ENCODE measurements around the gene KRI1. TPM values are rescaled to one million over a fixed set of nuclear protein-coding genes. Genes with fewer than 3 reads are reported as not detected.
A peak's percentile ranks its signal among the peaks of the same experiment; 100 is the strongest.

KRI1 gene
- 10.4 TPM for total RNA-seq

DNA sequence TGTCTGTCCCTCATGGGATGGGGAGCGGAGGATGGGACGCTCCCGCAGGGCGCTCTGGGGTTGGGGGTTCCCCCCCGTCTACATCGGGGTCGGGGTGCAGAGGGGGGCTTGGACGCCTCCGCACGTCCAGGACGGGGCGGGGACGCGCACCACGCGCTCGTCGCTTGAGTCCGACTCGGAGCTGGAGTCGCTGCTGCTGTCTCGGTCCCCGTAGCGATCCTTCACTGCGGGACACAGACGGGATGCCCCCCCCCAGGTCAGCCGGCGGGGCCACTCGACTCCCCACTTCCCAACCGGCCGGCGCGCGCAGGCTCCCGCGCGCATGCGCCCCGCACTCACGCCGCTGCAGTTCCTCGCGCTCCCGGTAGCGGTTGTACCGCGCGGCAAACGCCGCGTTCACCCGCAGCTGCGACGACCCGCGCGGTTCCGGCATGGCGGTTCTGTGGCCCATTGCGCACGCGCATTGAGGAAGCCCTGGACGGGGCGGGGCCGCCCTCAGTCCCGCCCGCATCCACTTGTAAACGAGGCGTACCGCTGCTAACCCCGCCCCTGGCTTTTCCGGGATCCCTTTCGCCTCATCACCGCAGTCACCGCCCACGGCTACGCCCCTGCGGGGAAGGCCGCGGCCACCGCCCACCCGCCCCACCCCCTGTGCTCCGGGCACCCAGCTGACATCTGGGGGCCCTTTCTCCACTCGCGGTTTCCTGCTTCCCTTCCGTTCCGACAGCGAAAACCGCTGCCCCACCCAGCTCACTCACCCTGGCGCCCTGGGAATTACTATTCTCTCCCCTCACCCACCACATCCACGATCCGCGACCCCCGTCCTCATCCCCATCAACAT is at the start of gene KRI1:
TSS of gene KRI1 (minus strand) at position 444 of the 841 bp plus-strand sequence. CDS start at position 433, 11 bp downstream.
- ATAC-seq (peak; percentile 81), DNase-seq (ENCODE audit: low spot score) (peak; percentile 99)

DNA sequence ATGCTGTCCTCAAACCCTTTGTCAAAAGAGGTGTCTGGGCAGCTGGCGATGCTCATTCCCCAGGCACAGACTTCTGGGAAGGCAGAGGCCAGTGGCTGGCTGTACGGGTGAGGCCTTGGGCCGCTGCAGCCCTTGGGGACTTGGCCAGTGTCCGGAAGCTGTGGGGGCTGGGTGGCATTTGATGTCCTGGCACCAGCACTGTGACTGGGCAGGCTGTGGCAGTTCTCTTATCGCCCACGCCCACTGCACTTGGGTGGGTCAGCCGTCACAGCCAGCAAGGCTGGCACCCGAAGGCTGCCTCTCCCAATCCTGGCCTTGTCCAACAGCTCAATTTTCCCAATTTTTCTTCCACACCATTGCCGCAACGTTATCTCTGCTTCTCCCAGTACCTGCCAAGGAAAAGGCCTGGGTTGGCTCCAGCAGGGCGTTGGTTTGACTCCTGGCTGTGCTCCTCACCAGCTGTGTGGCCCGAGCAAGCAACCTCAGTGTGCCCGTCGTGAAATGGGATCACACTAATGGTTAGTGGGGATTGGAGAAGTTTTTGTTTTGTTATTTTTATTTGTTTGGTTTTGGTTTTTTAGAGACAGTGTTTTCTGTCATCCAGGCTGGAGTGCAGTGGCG is 46.8 kb upstream of the KRI1 start:
- DNase-seq (ENCODE audit: low spot score) (no peak), ATAC-seq (peak; percentile 66)

DNA sequence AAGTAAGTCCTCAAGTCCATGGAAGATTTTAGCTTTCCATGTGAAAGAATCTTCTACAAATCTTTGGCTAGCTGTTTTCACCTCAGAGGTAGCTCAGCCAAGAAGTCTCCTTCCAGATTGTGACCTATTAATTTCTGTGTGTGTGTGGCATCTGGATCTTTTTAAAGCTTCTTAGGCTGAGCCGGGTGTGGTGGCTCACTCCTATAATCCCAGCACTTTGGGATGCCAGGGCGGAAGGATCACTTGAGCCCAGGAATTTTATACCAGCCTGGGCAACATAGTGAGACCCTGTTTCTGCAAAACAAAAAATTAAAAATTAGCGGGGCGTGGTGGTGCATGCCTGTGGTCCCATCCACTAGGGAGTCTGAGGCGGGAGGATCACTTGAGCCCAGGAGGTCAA is 46.1 kb upstream of the KRI1 start:
- ATAC-seq = no peak
- DNase-seq (ENCODE audit: low spot score) = no peak

DNA sequence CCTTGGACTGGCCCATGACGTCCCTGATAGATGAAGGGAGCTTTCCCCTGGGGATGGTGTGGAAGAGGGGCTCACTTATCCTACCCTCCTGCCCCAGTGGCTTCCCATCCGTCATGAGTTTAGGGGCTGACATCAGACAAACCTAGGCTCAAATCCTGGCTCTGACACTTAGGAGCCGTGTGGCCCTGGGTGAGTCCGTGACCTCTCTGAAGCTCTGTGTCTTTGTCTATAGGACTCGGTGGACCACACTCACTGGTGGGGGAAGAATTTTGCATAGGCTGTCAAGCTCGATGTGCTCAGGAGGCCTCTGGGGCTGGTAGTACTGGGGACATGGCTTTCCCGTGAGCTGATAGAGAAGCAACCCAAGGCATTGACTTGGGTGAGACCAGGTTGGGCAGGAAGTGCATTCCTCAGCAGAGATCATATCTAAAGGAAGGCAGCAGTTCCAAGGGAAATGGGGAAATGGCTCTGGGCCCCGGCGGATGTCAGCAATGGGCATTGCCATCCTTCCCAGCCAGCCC is 38.7 kb upstream of the KRI1 start:
- peak; percentile 5 for ATAC-seq
- DNase-seq (ENCODE audit: low spot score) = no peak

DNA sequence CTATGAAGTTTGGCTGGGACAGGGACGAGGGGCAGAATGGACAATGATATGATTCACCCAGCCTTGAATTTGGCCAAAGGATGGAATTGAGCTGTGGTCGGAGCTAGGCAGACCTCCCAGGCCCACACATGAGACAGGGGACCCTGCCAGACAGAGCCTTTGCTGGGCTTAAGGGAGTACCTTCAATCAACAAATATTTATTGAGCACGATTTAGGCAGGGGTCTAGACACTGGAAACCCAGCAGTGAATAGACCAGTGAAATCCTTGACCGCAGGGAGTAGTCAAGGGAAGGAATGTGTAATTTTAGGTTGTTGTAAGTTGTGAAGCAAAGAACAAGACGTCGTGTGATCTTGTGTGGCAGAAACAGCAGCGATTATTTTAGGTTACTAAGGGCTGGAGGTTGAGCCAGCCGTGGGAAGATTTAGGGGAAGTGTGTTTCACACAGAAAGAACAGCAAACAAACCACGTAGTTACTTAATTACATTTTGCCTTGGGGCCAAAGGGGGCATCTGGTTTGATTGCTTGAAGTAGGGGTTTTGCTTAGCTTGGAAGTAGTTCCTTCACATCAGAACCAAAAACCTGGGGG is 38.2 kb upstream of the KRI1 start:
- ATAC-seq = no peak

DNA sequence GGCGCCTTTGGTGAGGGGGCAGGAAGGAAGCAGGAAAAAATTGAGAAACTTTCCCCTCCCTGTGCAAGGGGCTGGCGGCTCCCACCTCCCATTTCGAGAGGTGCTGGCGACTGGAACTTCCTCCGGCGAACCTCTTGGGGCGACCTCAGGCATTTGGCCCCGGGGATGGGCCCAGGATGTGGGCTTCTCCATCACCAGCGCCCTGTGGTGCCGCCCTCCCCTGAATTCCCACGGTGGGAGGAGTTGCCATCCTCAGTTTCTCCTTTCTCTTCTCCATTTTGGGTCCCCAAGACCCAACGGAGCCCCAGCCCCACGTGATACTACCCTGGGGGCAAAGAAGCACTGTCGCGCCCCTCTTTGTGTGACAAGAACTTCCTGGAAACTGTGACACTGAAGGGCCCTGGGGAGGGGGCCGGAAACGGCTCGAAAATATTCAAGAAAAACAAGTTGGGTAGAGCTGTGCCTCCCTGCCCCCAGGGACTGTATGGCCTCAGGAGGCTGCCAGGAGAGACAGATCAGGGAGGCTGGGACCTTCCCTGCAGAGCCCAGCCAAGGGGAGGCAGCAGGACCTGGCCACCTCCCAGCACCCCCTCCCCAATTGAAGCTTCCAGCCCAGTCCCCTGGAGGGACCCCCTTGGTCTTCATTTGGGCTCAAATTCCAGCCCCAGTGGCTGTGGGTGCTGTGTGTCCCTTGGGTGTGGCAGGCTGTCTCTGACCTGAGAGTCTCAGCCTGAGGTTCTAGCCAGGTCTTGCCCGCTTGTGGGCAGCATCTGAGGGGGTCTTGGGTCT is 37.5 kb upstream of the KRI1 start:
- DNase-seq (ENCODE audit: low spot score) (peak; percentile 65), ATAC-seq (peak; percentile 17)

More for the DNA sequence above, 38.2 kb upstream of the KRI1 start:
- DNase-seq (ENCODE audit: low spot score) = no peak

DNA sequence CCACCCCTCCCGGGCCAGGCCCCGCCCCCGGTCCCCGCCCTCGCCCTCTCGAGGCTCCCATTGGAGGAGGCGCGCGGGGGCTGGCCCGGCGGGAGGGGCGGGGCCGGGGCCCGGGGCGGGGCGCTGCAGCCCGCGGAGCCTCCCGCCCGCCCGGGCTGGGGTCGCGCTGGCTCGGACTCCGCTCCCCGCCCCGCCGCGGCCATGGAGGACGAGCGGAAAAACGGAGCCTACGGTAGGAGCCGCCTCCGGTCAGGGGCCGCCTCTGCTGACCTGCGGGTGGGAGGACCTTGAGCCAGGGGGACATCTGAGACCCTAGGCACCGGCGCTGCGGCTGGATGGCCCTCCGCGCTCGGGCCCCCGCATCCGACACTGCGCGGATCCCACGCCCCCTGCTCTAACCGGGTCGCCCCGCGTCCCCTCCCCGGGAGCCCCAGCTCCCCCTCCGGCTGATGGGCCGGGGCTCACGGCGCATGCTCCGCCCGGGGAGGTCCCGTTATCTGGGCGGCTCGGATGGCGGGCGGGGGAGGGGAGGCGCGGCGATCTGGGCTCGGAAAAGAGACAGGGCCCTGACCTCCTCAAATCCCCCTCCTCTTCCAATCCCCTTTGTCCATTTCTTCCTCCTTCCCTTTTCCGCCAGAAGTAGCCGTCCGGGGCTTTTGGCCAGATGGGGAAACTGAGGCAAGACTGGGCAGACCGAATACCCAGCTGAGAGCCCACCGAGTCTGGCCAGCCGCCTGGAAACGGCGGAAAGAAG is 36.7 kb upstream of the KRI1 start:
- peak; percentile 98 for ATAC-seq

DNA sequence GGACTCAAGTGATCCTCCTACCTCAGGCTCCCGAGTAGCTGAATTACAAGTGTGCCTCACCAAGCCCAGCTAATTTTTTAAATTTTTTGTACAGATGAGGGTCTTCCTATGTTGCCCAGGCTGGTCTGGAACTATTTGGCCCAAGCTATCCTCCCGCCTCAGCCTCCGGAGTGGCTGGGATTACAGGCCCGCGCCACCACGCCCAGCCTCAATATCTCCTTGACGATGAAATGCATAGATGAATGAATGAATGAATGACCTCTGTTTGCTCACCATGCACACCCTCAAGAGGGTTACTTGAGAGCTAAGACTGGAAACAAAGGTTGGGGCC is 36.2 kb upstream of the KRI1 start:
- DNase-seq (ENCODE audit: low spot score) = no peak
- no peak for ATAC-seq

More for the DNA sequence above, 36.7 kb upstream of the KRI1 start:
- DNase-seq (ENCODE audit: low spot score) = peak; percentile 80

DNA sequence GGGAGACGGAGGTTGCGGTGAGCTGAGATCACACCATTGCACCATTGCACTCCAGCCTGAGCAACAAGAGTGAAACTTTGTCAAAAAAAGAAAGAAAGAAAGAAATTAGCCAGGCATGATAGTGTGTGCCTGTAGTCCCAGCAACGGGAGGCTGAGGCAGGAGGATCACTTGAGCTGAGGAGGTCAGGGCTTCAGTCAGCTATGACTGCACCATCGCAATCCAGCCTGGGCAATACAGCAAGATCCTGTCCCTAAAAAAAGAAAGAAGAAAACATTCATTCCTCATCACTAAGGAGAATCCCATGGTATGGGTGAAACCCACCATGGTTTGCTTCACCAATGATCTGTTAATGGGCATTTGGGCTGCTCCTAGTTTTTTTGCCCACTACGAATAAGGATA is 34.3 kb upstream of the KRI1 start:
- ATAC-seq (no peak), DNase-seq (ENCODE audit: low spot score) (no peak)

DNA sequence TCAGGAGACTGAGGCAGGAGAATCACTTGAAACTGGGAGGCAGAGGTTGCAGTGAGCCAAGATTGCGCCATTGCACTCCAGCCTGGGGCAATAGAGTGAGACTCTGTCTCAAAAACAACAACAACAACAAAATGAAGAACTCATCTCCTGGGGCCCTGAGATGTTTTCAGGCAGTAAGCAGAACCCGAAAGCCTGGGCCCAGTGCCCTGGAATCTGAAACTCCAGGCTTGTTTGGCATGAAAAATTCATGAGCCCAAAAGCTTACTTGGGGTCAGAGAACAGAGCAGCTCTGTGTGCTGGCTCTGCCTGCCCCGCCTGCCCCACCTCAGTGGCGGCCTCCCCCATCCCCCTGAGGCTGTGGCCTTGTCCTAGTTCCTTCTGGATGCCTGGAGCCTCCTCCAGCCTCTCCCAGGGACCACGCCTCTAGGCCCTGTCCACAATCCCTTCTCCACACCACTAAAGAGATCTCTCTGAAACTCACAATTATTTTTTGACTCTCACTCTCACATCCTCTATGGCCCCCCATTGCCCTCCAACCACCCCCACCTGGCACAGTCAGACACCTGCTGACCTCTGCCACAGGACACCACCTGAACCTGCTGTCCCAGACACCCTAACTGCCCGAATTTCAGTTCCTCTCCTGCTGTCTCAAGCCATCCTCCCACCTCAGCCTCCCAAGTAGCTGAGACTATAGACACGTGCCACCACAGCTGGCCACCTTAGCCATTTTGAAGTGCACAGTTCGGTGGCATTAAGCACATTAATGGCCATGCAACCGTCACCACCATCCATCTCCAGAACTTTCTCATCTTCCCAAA is 28.2 kb upstream of the KRI1 start:
- no peak for DNase-seq (ENCODE audit: low spot score)
- peak; percentile 56 for ATAC-seq

DNA sequence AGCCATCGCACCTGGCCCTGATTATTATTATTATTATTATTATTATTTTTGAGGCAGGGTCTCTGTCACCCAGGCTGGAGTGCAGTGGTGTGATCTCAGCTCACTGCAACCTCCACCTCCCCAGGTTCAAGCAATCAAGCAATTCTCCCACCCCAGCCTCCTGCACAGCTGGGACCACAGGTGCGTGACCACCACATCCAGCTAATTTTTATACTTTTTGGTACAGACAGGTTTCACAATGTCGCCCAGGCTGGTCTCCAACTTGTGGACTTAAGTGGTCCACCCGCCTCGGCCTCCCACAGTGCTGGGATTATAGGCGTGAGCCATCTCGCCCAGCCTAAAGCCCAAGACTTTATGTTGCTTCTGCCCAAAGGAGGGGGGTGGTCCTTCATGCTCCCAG is 27.3 kb upstream of the KRI1 start:
- DNase-seq (ENCODE audit: low spot score) (no peak), ATAC-seq (no peak)

DNA sequence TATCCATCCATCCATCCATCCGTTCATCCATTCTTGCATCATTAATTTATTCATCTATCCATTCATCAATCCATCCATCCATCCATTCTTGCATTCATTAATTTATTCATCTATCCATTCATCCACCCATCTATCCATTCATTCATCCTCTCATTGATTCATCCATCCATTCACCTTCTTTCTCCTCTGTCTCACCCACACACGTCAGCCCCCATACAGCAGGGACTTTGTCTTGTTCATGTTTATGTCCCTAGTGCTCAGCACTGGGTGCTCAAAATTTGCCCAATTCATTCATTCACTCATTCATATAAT is 22.0 kb upstream of the KRI1 start:
- DNase-seq (ENCODE audit: low spot score) = no peak
- ATAC-seq = no peak

DNA sequence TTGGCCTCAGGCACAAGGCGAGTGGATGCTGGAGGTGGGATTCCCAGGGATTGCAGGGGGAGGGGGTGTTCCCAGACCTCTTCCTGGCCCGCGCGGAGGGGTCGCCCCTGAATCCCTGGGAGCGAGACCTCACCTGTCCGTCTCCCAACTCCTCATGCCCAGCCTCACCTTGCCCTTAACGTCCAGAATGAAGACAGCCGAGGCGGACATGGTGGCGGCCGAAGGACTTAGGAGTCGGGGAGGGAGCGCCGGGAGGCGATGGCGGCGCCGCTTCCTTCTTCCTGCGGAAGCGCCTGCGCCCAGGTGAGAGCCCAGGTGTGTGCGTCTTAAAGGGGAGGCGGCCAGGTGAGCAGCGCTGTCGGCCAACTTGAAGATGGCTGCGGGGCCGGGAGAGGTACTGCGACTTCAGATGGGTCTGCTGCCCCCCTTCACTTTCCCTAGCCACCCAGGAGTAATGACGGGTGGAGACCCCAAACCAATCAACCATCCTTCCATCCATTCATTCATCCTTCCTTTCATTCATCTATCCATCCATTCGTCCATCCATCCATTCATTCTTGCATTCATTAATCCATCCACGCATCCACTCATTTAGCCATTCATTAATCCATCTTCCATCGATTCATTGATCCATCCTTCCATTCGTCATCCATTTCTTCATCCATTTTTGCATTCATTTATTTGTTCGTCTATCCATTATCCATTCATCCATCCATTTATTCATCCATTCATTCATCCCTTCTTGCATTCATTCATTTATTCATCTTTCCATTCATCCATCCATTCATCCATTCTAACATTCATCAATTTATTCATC is 21.4 kb upstream of the KRI1 start, which contains the start of gene AP1M2:
TSS of gene AP1M2 (minus strand) at position 291 of the 817 bp plus-strand sequence. CDS start at position 210, 81 bp downstream.
- ATAC-seq = no peak
- DNase-seq (ENCODE audit: low spot score) = no peak

DNA sequence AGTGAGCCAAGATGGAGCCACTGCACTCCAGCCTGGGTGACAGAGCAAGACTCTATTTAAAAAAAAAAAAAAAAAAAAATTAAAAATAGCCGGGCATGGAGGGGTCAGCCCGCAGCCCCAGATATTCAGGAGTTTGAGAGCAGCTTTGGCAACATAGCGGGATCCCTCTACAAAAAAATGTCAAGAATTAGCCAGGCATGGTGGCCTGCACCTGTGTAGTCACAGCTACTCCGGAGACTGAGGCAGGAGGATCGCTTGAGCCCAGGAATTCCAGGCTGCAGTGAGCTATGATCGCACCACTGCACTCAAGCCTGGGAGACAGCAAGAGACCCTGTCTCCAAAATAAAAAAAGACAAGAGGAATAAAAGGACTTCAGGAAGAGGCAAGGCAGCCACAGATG is 20.6 kb upstream of the KRI1 start:
- ATAC-seq (no peak), DNase-seq (ENCODE audit: low spot score) (no peak)

DNA sequence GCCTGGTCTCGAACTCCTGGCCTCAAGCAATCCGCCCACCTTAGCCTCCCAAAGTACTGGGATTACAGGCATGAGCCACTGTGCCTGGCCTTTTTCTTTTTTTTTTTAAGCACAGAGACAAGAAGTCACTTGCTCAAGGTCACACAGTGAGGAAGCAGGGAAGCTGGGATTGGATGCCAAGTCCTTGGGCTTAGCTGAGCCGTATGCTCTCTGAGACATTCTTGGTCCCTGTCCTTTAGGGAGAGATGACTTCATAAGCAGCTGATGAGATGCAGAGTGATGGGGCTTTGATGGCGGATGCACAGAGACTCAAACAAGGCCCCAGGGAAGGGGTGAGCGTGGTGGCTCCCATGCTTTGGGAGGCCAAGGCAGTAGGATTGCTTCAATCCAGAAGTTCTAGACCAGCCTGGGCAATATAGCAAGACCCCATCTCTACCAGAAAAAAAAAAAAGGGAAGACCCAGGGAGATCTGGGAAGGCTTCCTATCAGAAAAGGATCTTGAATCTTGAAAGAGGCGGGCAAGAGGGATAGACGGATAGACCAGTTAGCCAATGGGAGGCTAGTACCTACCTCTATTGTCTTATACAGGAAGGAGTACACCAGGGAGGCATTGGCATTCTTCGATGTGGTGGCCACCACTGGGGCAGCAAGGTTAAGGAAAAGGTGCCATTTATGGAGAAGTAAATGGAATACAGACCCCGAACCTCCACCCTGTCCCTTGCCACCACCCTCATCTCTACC is 17.4 kb upstream of the KRI1 start:
- ATAC-seq (no peak), DNase-seq (ENCODE audit: low spot score) (no peak)

DNA sequence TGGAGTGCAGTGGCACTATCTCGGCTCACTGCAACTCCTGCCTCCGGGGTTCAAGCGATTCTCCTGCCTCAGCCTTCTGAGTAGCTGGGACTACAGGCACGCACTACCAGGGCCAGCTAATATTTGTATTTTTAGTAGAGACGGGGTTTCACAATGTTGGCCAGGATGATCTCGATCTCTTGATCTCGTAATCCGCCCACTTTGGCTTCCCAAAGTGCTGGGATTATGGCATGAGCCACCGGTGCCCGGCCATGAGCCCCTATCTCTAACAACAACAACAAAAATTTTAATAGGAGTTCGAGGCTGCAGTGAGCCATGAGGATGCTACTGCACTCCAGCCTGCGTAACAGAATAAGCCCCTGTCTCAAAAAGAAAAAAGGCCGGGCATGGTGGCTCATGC is 16.3 kb upstream of the KRI1 start:
- no peak for ATAC-seq
- no peak for DNase-seq (ENCODE audit: low spot score)

DNA sequence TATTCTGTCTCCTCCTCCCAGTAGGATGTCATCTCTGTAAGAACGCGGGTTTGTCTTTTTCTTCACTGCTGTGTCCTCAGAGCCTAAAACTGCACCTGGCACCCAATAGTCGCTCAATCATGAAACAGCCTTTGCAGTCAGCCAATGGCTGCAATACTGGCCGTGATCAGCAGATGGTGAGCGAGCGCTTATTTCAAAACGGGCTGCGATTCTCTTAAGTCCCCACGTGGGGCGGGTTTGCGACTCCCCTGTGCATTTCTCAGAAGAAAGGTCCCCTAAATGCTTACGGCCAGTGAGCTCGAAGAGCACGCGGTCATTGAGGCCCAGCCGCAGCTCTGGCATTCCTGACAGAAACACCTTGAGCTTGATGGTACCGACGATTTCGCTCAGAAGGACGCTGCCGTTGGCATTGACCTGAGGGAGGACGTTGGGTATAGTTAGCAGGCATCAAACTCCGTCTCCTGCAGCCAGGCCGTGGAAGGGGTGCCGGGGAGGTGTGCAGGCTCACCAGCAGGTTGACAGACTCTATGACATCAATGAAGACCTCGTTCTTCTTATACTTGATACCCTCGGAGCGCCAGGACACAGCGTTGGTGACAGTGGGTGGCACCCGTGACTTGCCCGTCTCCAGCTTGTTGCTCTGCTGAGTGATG is 15.3 kb upstream of the KRI1 start:
- peak; percentile 100 for ATAC-seq
- DNase-seq (ENCODE audit: low spot score) = peak; percentile 83

Data from left lobe of liver (tissue), 2 donors.